Mesodermal cell (in vitro differentiated cells): ENCODE results near the gene SNX7.

Experiments
- H3K27ac ChIP-seq: 2 replicates; pipeline ENCODE4 v1.7.0; 2013; ENCODE audit warnings: mild to moderate bottlenecking, low read depth, low read length, moderate library complexity; ENCODE audit not compliant: severe bottlenecking
- H3K36me3 ChIP-seq: 2 replicates; pipeline ENCODE4 v1.7.1; 2013; ENCODE audit warnings: mild to moderate bottlenecking, low read length, moderate library complexity; ENCODE audit not compliant: control insufficient read depth, insufficient read depth
- H3K4me1 ChIP-seq: one replicate; pipeline ENCODE4 v1.7.1; 2013; ENCODE audit warnings: mild to moderate bottlenecking, low read length; ENCODE audit not compliant: insufficient read depth, control insufficient read depth, poor library complexity, severe bottlenecking
- H3K4me3 ChIP-seq: 2 replicates; pipeline ENCODE4 v1.7.0; 2013; ENCODE audit warnings: low read length, control low read depth, mild to moderate bottlenecking; ENCODE audit not compliant: insufficient read depth, poor library complexity, severe bottlenecking; ENCODE audit errors: extremely low read depth
- H3K9me3 ChIP-seq: 2 replicates; pipeline ENCODE4 v1.7.1; 2013; ENCODE audit warnings: mild to moderate bottlenecking, low read length, moderate library complexity; ENCODE audit not compliant: control insufficient read depth
- WGBS, 2 experiments: methylation state at CpG; one replicate each; pipeline ENCODE4 v1.1.5; 2013; ENCODE audit warnings: missing lambda C conversion rate in 2 of 2; ENCODE audit not compliant: insufficient coverage in 2 of 2; 5-methylcytosine and 5-hydroxymethylcytosine counted together

SNX7 gene

GRCh38 chr1:98696077-98696476 is 34.6 kb downstream of the SNX7 start:
- WGBS, 2 experiments = no CpG with 5 or more reads among the region's 4 CpGs
- H3K4me3 ChIP-seq = no peak overlapping the region
- no peak overlapping the region for H3K27ac ChIP-seq
- H3K36me3 ChIP-seq = no peaks in the 10 kb centered on the region
- no peaks in the 10 kb centered on the region for H3K4me1 ChIP-seq
- no peaks in the 10 kb centered on the region for H3K9me3 ChIP-seq

GRCh38 chr1:98697781-98698180 is 36.3 kb downstream of the SNX7 start:
- Histone ChIP-seq H3K27ac (no peak overlapping the region), H3K36me3 (no peaks in the 10 kb centered on the region), H3K9me3 (no peaks in the 10 kb centered on the region), H3K4me3 (no peak overlapping the region), H3K4me1 (no peaks in the 10 kb centered on the region)
- WGBS, 2 experiments = no CpG with 5 or more reads among the region's 1 CpG

- Histone ChIP-seq H3K36me3 (no peaks in the 10 kb centered on the region), H3K4me1 (no peaks in the 10 kb centered on the region), H3K4me3 (no peak overlapping the region), H3K9me3 (no peaks in the 10 kb centered on the region), H3K27ac (no peak overlapping the region)
- 100% methylated on average over 1 of the region's 3 CpGs for WGBS, 2 experiments
Measured at GRCh38 chr1:98698625-98699024, 37.1 kb downstream of the SNX7 start.

GRCh38 chr1:98700228-98700627 is 38.7 kb downstream of the SNX7 start:
- no peak overlapping the region for H3K27ac ChIP-seq
- peaks cover 4% of the 10 kb centered on the region for H3K36me3 ChIP-seq
- H3K9me3 ChIP-seq = no peaks in the 10 kb centered on the region
- no peaks in the 10 kb centered on the region for H3K4me1 ChIP-seq
- no peak overlapping the region for H3K4me3 ChIP-seq

GRCh38 chr1:98702976-98703375 is 41.5 kb downstream of the SNX7 start:
- Histone ChIP-seq H3K4me1 (no peaks in the 10 kb centered on the region), H3K36me3 (peaks cover 4% of the 10 kb centered on the region), H3K9me3 (no peaks in the 10 kb centered on the region), H3K4me3 (no peak overlapping the region), H3K27ac (no peak overlapping the region)
- no CpG with 5 or more reads among the region's 1 CpG for WGBS, 2 experiments

- Histone ChIP-seq H3K4me1 (no peaks in the 10 kb centered on the region), H3K27ac (no peak overlapping the region), H3K4me3 (no peak overlapping the region), H3K9me3 (no peaks in the 10 kb centered on the region), H3K36me3 (peaks cover 4% of the 10 kb centered on the region)
- 75 to 82% methylated on average over 3 to 4 of the region's 4 CpGs for WGBS, 2 experiments
Measured at GRCh38 chr1:98704474-98704873, 43.0 kb downstream of the SNX7 start.

- H3K4me3 ChIP-seq = no peak overlapping the region
- no peak overlapping the region for H3K27ac ChIP-seq
- 100% methylated on average over 1 of the region's 1 CpG; no CpG with 5 or more reads in 1 of the 2 experiments for WGBS, 2 experiments
Measured at GRCh38 chr1:98704971-98705370, 43.5 kb downstream of the SNX7 start.

GRCh38 chr1:98705591-98705990 is 44.1 kb downstream of the SNX7 start:
- 100% methylated on average over 1 of the region's 2 CpGs; no CpG with 5 or more reads in 1 of the 2 experiments for WGBS, 2 experiments
- no peak overlapping the region for H3K27ac ChIP-seq
- peaks cover 4% of the 10 kb centered on the region for H3K36me3 ChIP-seq
- H3K4me3 ChIP-seq = no peak overlapping the region
- no peaks in the 10 kb centered on the region for H3K4me1 ChIP-seq
- no peaks in the 10 kb centered on the region for H3K9me3 ChIP-seq

More at GRCh38 chr1:98704971-98705370, 43.5 kb downstream of the SNX7 start:
- Histone ChIP-seq H3K36me3 (peaks cover 4% of the 10 kb centered on the region), H3K9me3 (no peaks in the 10 kb centered on the region), H3K4me1 (no peaks in the 10 kb centered on the region)

- WGBS, 2 experiments = 84 to 96% methylated on average over 3 to 4 of the region's 4 CpGs
- Histone ChIP-seq H3K4me3 (no peak overlapping the region), H3K4me1 (no peaks in the 10 kb centered on the region), H3K36me3 (peaks cover 4% of the 10 kb centered on the region), H3K9me3 (no peaks in the 10 kb centered on the region), H3K27ac (no peak overlapping the region)
Measured at GRCh38 chr1:98706173-98706843, 44.8 kb downstream of the SNX7 start.

GRCh38 chr1:98707556-98707955 is 46.0 kb downstream of the SNX7 start:
- no peak overlapping the region for H3K27ac ChIP-seq
- H3K4me3 ChIP-seq = no peak overlapping the region
- no peaks in the 10 kb centered on the region for H3K4me1 ChIP-seq
- H3K36me3 ChIP-seq = peaks cover 8% of the 10 kb centered on the region
- no peaks in the 10 kb centered on the region for H3K9me3 ChIP-seq

GRCh38 chr1:98709906-98710305 is 48.4 kb downstream of the SNX7 start:
- H3K4me3 ChIP-seq = no peak overlapping the region
- H3K4me1 ChIP-seq = no peaks in the 10 kb centered on the region
- 100% methylated on average over 2 of the region's 3 CpGs; no CpG with 5 or more reads in 1 of the 2 experiments for WGBS, 2 experiments
- peaks cover 4% of the 10 kb centered on the region for H3K36me3 ChIP-seq
- no peak overlapping the region for H3K27ac ChIP-seq
- no peaks in the 10 kb centered on the region for H3K9me3 ChIP-seq
